G401.6 (cell line): ENCODE results near the gene RASAL1.

ENCODE experiments used
- FAIRE-seq: peaks from 2 replicates; lab custom pipeline; 2012; peaks lifted over from hg19 to GRCh38; lab: Jason Lieb, UNC

The RASAL1 gene

GRCh38 chr12:113070117-113070906, 65.2 kb downstream of the RASAL1 start:
- FAIRE-seq = no peak

GRCh38 chr12:113069751-113070116, 65.8 kb downstream of the RASAL1 start:
- no peak for FAIRE-seq

DNA sequence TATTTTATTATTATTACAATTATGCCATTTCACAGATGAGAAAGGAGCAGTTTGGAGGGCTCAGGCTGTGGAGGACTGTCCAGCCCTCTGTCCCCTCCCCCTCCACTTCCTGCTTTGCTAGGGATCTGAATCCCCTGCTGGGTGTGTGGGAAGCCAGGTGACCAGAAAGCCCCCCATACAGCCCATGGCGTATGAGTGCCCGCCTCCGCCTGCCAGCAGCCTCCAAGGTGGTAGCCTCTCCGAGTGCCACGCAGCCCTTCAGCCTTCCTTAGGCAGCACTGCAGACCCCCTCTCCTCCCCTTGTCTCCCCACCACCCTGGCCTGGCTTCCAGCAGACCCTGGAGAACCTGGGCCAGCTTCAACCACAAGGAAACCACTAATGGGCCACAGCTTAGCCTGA, 66.4 kb downstream of the RASAL1 start:
- no peak for FAIRE-seq

DNA sequence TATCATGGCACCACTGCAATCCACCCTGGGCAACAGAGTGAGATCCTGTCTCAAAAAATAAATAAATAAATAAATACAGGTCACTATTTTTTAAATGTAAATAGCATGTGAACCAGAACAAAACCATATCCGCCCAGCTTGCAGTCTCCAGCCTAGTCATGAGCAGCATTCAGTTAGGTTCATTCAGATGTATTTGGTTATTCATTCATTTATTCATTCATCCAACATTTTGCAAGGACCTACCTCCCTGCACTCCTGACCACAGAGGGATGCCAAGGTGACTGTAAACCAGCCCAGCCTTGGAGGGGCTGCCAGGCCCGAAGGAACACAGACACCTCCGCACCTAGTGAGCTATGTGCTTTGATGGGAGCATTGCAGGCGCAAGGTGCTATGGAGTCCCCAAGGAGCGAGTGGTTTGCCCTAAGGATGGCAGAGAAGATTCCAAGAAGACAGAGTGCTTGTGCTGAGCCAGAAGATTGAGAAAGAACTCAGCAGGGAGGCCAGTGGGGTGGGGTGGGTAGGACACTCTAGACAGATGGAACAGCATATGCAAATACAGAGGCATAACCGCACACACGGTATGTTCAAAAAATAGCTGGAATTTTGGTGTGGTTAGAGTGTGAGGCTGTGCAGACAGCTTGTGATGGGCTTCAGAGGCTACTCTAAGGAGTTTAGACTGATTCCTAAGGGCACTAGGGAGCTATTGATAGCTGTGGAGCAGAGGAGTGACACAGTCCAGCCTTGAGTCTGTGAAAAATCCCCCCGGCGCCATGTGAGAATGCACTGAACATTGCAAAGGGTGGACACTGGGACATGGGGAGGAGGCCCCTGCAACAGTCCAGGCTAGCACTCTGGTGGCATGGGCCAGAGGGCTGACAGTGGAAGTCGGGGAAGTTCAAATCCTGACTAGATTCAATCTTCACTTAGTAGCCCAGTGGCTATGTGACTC, 67.3 kb downstream of the RASAL1 start:
- no peak for FAIRE-seq

DNA sequence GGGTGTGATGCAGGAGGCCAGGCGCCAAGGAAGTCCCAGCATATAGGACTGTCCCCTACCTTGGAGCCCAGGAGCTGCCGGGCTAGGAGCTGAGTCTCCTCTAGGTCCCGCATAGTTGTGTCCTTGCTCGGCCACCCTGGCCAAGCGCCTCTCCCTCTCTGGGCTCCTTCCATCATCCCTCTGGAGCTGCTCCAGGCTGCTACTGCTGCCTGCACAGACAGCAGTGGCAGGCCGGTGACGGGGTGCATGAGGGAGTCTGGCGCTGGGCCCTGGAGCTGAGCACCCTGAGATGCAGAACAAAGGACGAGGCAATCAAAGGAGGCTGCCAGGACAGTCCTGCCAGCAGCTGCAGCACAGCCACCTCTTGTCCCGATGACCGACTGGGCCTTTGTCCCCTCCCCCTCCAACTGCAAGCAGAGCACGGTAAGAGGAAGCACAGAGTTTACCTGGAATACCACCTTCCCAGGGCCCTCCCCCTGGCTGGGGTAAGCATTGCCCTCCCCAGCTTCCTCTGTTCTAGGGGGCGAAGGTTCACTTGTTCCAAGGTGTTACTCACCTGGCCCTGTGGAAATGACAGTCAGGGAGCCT, 68.7 kb downstream of the RASAL1 start:
- FAIRE-seq = no peak

- no peak for FAIRE-seq
Measured at GRCh38 chr12:113065126-113066007, 70.2 kb downstream of the RASAL1 start.

GRCh38 chr12:113064395-113065125, 71.0 kb downstream of the RASAL1 start:
- FAIRE-seq = no peak

DNA sequence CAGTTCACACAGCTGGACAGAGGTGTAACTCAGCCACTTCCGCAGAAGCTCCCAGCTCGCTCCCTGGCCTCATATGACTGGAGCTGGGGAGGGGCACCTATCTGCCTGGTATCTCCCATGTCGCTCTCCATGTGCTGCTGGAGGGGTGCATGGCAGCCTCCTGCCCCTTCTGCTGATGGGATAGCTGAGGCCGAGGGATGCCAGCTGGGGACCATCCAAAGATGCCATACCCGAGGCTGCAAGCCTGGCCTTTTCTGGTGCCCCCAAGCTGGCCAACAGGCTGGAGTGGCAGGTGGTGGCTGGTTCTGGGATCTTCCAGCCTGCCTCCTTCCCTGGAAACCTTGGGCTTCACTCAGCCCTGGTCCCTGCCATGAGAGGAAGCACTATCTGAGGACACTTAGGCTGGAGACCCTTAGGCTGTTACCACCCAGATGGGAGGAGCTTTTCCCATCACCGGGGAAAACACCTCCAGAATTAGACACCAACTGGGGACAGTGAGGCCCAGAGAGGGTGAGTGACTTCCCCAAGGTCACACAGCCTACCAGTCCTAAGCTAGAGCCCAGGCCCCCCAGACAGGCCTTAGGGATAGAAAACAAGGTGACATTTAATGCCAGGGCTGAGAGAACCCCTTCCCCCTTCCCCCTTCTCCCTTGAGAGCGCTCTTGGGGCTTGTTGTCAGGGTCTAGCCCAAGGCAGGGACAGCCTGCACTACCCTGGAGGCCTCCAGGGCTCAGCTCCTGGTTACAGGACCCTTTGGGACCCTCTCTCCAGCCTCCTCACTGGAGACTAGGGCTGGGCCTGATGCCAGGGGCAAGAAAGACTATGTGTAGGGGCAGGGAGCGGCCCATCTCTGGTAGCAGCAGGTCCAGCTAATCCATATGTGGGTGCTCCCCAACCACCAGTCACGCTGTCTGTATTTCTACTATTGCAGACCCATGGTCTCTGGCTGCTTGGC, 71.9 kb downstream of the RASAL1 start:
- FAIRE-seq = no peak

DNA sequence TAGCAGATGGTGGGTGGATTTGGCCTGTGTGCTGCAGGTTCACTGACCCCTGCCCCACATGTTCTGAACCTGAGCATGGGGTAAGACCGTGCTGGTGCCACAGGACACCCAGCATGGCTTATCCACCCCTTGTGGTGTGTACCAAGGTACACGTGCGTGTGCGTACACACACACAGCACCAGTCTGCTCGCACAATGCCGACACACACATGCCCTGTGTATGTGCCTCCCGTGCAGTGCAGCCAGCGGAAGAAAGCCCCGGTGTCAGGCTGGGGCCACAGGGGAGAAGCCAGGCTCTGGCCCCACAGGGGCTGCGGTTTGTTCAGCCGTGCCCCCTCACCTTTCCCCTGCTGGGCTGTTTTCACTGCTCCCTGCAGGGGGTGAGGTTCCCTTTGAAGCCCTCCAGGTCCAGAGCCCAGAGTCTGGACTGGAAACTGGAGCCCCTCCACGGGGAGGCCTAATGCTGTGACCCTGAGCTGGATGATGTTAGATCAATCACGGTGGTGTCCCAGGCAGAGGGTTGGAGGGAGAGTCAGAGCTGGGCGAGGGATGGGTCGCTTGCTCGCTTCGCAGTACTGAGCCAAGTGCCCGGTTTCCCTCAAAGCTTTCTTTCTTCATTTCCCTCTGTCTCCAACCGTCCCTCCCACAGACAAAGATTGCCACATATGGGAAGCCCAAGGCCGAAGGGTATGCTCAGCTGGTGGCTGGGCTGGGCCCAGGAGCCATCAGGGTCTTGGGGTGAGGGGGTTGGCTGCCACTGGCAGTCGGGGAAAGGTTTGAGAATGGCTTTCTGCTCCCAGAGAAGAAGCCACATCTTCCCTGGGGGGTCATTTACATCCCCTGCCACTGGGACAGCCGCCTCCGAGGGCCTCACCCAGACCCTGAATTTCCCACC, 72.8 kb downstream of the RASAL1 start:
- FAIRE-seq = no peak

- FAIRE-seq = no peak
Measured at GRCh38 chr12:113061061-113061694, 74.4 kb downstream of the RASAL1 start.

GRCh38 chr12:113060336-113060960, 75.1 kb downstream of the RASAL1 start:
- FAIRE-seq = no peak

DNA sequence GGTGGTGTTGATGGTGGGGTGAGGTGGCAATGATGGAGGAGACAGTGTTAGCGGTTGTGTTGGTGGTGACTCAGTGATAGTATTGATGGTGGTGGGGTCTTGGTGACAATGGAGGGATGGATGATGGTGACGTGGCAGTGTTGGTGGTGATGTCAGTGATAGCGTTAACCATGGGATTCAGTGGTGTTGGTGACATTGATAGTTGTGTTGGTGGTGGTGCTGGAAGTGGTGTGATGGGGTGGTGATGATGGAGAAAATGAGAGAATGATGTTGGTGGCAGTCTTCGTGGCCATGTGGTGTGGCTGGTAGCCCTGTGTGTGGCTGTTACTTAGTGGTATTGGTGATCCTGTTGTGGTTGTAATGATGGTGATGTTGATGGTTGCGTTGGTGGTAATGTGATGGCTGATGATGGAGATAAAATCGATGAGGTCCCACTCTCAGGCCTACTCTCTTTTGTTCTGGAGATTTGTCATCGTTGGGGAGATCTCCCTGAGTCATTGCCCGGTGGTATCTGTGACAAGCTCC, 76.4 kb downstream of the RASAL1 start:
- FAIRE-seq = no peak

DNA sequence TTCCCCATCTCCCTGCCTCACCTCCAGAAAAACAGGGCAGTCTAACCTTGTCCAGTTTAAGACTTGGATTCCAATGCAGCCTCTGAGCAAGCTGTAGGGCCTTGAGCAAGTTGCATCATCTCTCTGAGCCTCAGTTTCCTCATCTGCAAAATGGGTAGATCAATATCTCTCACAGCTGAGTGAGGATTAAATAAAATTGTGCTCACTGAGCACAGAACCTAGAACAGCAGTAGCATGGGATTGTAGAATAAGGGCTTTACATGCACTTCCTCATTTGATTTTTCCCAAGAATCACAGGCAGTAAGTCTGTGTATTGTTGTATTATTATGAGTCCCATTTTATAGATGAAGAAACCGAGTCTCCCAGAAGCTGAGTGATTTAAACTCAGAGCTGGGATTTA, 77.0 kb downstream of the RASAL1 start:
- no peak for FAIRE-seq

- FAIRE-seq = no peak
Measured at GRCh38 chr12:113057565-113058485, 77.7 kb downstream of the RASAL1 start.

GRCh38 chr12:113056631-113057488, 78.7 kb downstream of the RASAL1 start, which contains the start of gene DTX1:
TSS of gene DTX1 (plus strand) at chr12:113056730. CDS start at chr12:113058193, 1,463 bp downstream.
- no peak for FAIRE-seq

DNA sequence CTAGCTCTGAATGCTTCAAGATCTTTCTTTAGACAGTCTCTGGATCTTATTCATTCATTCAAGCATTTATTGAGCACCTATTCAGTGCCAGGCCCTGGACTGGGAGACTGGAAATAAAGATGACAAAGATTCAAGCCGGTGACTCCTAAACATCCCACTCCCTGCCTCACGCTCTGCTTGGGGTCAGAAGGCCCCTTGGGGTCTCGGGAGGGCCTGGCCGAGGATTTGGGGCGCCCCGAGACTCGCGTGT, 79.3 kb downstream of the RASAL1 start:
- no peak for FAIRE-seq
